HCT116 (cell line): ENCODE data around the gene PPP1R12B. TPM values are rescaled to one million over a fixed set of nuclear protein-coding genes. Genes with fewer than 3 reads are reported as not detected.
"Not testable (repeated sequence)": the region's sequence is repeated elsewhere in the genome, so short reads cannot be mapped to it uniquely, and the experiment has no call there.

ENCODE experiments used
- ATAC-seq: fragments of 200-7000 bp; cut with Tn5 transposase; 2 replicates; pipeline ENCODE4 v1.9.1; 2020; ENCODE audit warnings: mild to moderate bottlenecking, moderate library complexity
- BruUV-seq: library from RNA; stranded (reverse); fragments of 400-500 nt; replicated peaks from 2 replicates; lab custom pipeline; 2021; lab: Mats Ljungman, UMichigan
- CTCF ChIA-PET: fragments of 300-600 bp; sonication (Branson Sonifier 250); formaldehyde crosslinking; loops from one replicate; lab custom pipeline; 2021; ENCODE audit warnings: antibody characterized with exemption; lab: Charles Lee
- POLR2A ChIA-PET: fragments of 300-600, 350-600 bp; sonication (Branson Sonifier 250); formaldehyde crosslinking; loops from one replicate; lab custom pipeline; 2021; ENCODE audit warnings: antibody characterized with exemption; lab: Charles Lee
- RAD21 ChIA-PET, 2 experiments: fragments of 300-600 bp; sonication (Branson Sonifier 250); formaldehyde crosslinking; loops; one replicate each; lab custom pipeline; 2023; ENCODE audit warnings: low total read pairs in 2 of 2; ENCODE audit not compliant: uncharacterized antibody in 2 of 2, unreplicated experiment in 2 of 2, low non-redundant PET in 1 of 2; lab: Charles Lee
- DNase-seq: peaks from one replicate; pipeline ENCODE4 v3.0.0-alpha.2; 2010; ENCODE audit warnings: low read depth, low spot score
- H2AFZ ChIP-seq: fragments of 200-600 bp; shearing (Covaris generic), sonication (generic); 2 replicates; pipeline ENCODE4 v1.6.1; 2017; ENCODE audit warnings: low read depth, mixed run types, mixed read lengths, antibody characterized with exemption, low read length; ENCODE audit not compliant: poor library complexity, severe bottlenecking
- H3K27ac ChIP-seq: 2 replicates; pipeline ENCODE4 v1.5.1; 2012; ENCODE audit warnings: low read depth, low read length
- H3K27me3 ChIP-seq: fragments of 200-600 bp; sonication (generic); 2 replicates; pipeline ENCODE4 v1.6.1; 2016; ENCODE audit warnings: mixed run types, low read length, mixed read lengths; ENCODE audit not compliant: insufficient read depth
- H3K36me3 ChIP-seq, 2 experiments: fragments of 200-500 bp in 1 of 2; fragments of 200-600 bp in 1 of 2; sonication (Bioruptor generic) in 1 of 2; sonication (generic) in 1 of 2; 2 replicates each; pipeline versions ENCODE4 v1.5.1 to v1.6.1; 2014 to 2016; ENCODE audit warnings: low read length in 2 of 2, inconsistent platforms in 1 of 2, mixed read lengths in 1 of 2, mixed run types in 1 of 2; ENCODE audit not compliant: insufficient read depth in 2 of 2, control insufficient read depth in 1 of 2
- H3K4me1 ChIP-seq, 2 experiments: fragments of 200-600 bp in 1 of 2; sonication (generic) in 1 of 2; 2 replicates each; pipeline versions ENCODE4 v1.5.1 to v1.6.1; 2012 to 2017; ENCODE audit warnings: low read length in 2 of 2, inconsistent platforms in 1 of 2, mild to moderate bottlenecking in 1 of 2, mixed read lengths in 1 of 2, mixed run types in 1 of 2, moderate library complexity in 1 of 2; ENCODE audit not compliant: insufficient read depth in 2 of 2, control insufficient read depth in 1 of 2
- H3K4me2 ChIP-seq: fragments of 200-600 bp; sonication (generic); 2 replicates; pipeline ENCODE4 v1.6.1; 2017; ENCODE audit warnings: mixed run types, low read length, mixed read lengths
- H3K4me3 ChIP-seq, 2 experiments: fragments of 200-600 bp in 1 of 2; sonication (generic) in 1 of 2; replicated peaks in 1 of 2; 2 replicates each; pipeline ENCODE4 v1.5.1; 2011 to 2016; ENCODE audit warnings: low read length in 2 of 2, control low read depth in 1 of 2, low read depth in 1 of 2, mild to moderate bottlenecking in 1 of 2, mixed read lengths in 1 of 2, mixed run types in 1 of 2
- H3K79me2 ChIP-seq: fragments of 200-600 bp; sonication (generic); 2 replicates; pipeline ENCODE4 v1.6.1; 2017; ENCODE audit warnings: mild to moderate bottlenecking, mixed run types, low read length, moderate library complexity, mixed read lengths; ENCODE audit not compliant: insufficient read depth
- H3K9ac ChIP-seq: fragments of 200-600 bp; sonication (generic); 2 replicates; pipeline ENCODE4 v1.6.1; 2016; ENCODE audit warnings: low read length, mixed read lengths
- H3K9me2 ChIP-seq: fragments of 200-600 bp; sonication (generic), shearing (Covaris generic); 2 replicates; pipeline ENCODE4 v1.6.1; 2017; ENCODE audit warnings: mixed run types, mild to moderate bottlenecking, moderate library complexity; ENCODE audit not compliant: insufficient read depth
- H3K9me3 ChIP-seq, 2 experiments: fragments of 200-500 bp in 1 of 2; fragments of 200-600 bp in 1 of 2; sonication (Bioruptor generic) in 1 of 2; sonication (generic) in 1 of 2; 2 replicates each; pipeline ENCODE4 v1.6.1; 2014 to 2017; ENCODE audit warnings: low read length in 2 of 2, mixed read lengths in 2 of 2, inconsistent platforms in 1 of 2, low read depth in 1 of 2, mild to moderate bottlenecking in 1 of 2, mixed run types in 1 of 2, moderate library complexity in 1 of 2; ENCODE audit not compliant: control insufficient read depth in 1 of 2, insufficient read depth in 1 of 2
- H4K20me1 ChIP-seq: fragments of 200-600 bp; sonication (generic), shearing (Covaris generic); 2 replicates; pipeline ENCODE4 v1.6.1; 2017; ENCODE audit warnings: mixed run types, mild to moderate bottlenecking, moderate library complexity; ENCODE audit not compliant: insufficient read depth
- ATF3 ChIP-seq: IDR thresholded peaks from 2 replicates; pipeline ENCODE4 v1.6.1; 2012
- EGR1 ChIP-seq: IDR thresholded peaks from 2 replicates; pipeline ENCODE4 v1.6.1; 2012; ENCODE audit warnings: low read depth
- ELF1 ChIP-seq: IDR thresholded peaks from 2 replicates; pipeline ENCODE4 v1.6.1; 2012; ENCODE audit warnings: low read depth, borderline replicate concordance
- FOSL1 ChIP-seq: IDR thresholded peaks from 2 replicates; pipeline ENCODE4 v1.6.1; 2012; ENCODE audit warnings: low read depth
- POLR2A ChIP-seq: IDR thresholded peaks from 2 replicates; pipeline ENCODE4 v1.7.0; 2011; ENCODE audit warnings: borderline replicate concordance; ENCODE audit not compliant: insufficient read depth, insufficient read length; ENCODE audit errors: extremely low read depth
- POLR2AphosphoS5 ChIP-seq: IDR thresholded peaks from 2 replicates; pipeline ENCODE4 v1.6.1; 2011; ENCODE audit warnings: mild to moderate bottlenecking, low read depth, low read length, moderate library complexity
- REST ChIP-seq: IDR thresholded peaks from 2 replicates; pipeline ENCODE4 v1.6.1; 2012; ENCODE audit warnings: low read depth
- SIN3A ChIP-seq: IDR thresholded peaks from 2 replicates; pipeline ENCODE4 v1.6.1; 2012; ENCODE audit warnings: low read depth
- SP1 ChIP-seq: IDR thresholded peaks from 2 replicates; pipeline ENCODE4 v1.6.1; 2012; ENCODE audit warnings: low read depth
- SRF ChIP-seq: IDR thresholded peaks from 2 replicates; pipeline ENCODE4 v1.6.1; 2012; ENCODE audit warnings: low read depth
- TCF7L2 ChIP-seq: IDR thresholded peaks from 2 replicates; pipeline ENCODE4 v1.7.0; 2011; ENCODE audit warnings: borderline replicate concordance, inconsistent platforms; ENCODE audit not compliant: insufficient read depth, insufficient read length; ENCODE audit errors: extremely low read depth
- ZFX ChIP-seq: fragments of 450-650 bp; IDR thresholded peaks from 2 replicates; pipeline ENCODE4 v1.6.1; 2017
- ZNF274 ChIP-seq: fragments of 200-500 bp; sonication (Bioruptor generic); IDR thresholded peaks from 2 replicates; pipeline ENCODE4 v1.6.1; 2014; ENCODE audit warnings: mild to moderate bottlenecking, low read depth, low read length, inconsistent platforms
- intact Hi-C: fragments of 100-400 bp; cut with micrococcal nuclease; formaldehyde crosslinking; loops from 2 replicates; pipeline ENCODE4 v1.10.0; 2022
- total RNA-seq: library from RNA; stranded (reverse); gene quantifications from one replicate; pipeline ENCODE4 v1.2.1, GENCODE V29; 2021; ENCODE audit not compliant: unreplicated experiment

PPP1R12B gene
- total RNA-seq, 1 experiment from 2014 or later = 14.3 TPM

- no peak overlapping the region for H3K4me2 ChIP-seq
- TF ChIP-seq ELF1 (no peak), POLR2A (no peak), SIN3A (no peak), ZFX (no peak), TCF7L2 (no peak), ATF3 (no peak), POLR2AphosphoS5 (no peak), ZNF274 (no peak), FOSL1 (no peak), EGR1 (no peak), SRF (no peak), SP1 (no peak), REST (no peak)
- no peaks in the 10 kb centered on the region for H4K20me1 ChIP-seq
- no peaks in the 10 kb centered on the region for H3K4me1 ChIP-seq
- no peaks in the 10 kb centered on the region for H3K79me2 ChIP-seq
- H3K9me3 ChIP-seq = no peaks in the 10 kb centered on the region
- intact Hi-C loops = no loop called here
- H3K36me3 ChIP-seq = no peaks in the 10 kb centered on the region; a peak in 1 of 4 replicates
- no TSS peak for BruUV-seq
- ChIA-PET POLR2A (no interaction called here), CTCF (no interaction called here), RAD21 (no interaction called here)
- H3K27me3 ChIP-seq = no peaks in the 10 kb centered on the region
- no peak for ATAC-seq
- H3K4me3 ChIP-seq = no peak overlapping the region
- no peaks in the 10 kb centered on the region for H3K9me2 ChIP-seq
- no peak overlapping the region for H3K27ac ChIP-seq
- no peak overlapping the region for H2AFZ ChIP-seq
- no peak overlapping the region for H3K9ac ChIP-seq
- DNase-seq = no peak
Observed at GRCh38 chr1:202498542-202498941, 150.0 kb downstream of the PPP1R12B start.

GRCh38 chr1:202499997-202500396 lies 151.5 kb downstream of the PPP1R12B start:
- ATAC-seq, H3K27me3 ChIP-seq, H3K9me2 ChIP-seq, H2AFZ ChIP-seq, H3K9me3 ChIP-seq, H4K20me1 ChIP-seq, H3K4me2 ChIP-seq, DNase-seq, H3K9ac ChIP-seq, BruUV-seq, H3K79me2 ChIP-seq, H3K4me1 ChIP-seq, RAD21 ChIA-PET, H3K4me3 ChIP-seq, POLR2A ChIA-PET, H3K36me3 ChIP-seq, H3K27ac ChIP-seq: not testable (repeated sequence)
- intact Hi-C loops = loop anchor here (10.0 kb wide), 1 partner anchor 215 kb away; the partner anchor contains the start of gene SYT2
- CTCF ChIA-PET = interaction anchor here (0.6 kb wide), 1 partner anchor 493 kb away, joined by 3 read pairs; no protein-coding TSS in a partner anchor
